Activated naive CD4-positive, alpha-beta T cell treated with anti-CD3 and anti-CD28 coated beads, Interleukin-2, amount 50 U/mL, for 24 hours (primary cell): ENCODE results near the gene CRB2.

Source experiments
- H3K27ac Mint-ChIP-seq: one replicate; pipeline ENCODE4 v1.8.0; 2021; ENCODE audit warnings: mild to moderate bottlenecking, mixed read lengths
- H3K27me3 Mint-ChIP-seq: one replicate; pipeline ENCODE4 v1.8.0; 2021; ENCODE audit warnings: mixed read lengths
- H3K36me3 Mint-ChIP-seq: one replicate; pipeline ENCODE4 v1.8.0; 2021; ENCODE audit warnings: mixed read lengths
- H3K4me1 Mint-ChIP-seq: one replicate; pipeline ENCODE4 v1.8.0; 2021; ENCODE audit warnings: mixed read lengths
- H3K4me3 Mint-ChIP-seq: one replicate; pipeline ENCODE4 v1.8.0; 2021; ENCODE audit warnings: mild to moderate bottlenecking, mixed read lengths
- H3K9me3 Mint-ChIP-seq: one replicate; pipeline ENCODE4 v1.8.0; 2021; ENCODE audit warnings: mixed read lengths

Gene CRB2

DNA sequence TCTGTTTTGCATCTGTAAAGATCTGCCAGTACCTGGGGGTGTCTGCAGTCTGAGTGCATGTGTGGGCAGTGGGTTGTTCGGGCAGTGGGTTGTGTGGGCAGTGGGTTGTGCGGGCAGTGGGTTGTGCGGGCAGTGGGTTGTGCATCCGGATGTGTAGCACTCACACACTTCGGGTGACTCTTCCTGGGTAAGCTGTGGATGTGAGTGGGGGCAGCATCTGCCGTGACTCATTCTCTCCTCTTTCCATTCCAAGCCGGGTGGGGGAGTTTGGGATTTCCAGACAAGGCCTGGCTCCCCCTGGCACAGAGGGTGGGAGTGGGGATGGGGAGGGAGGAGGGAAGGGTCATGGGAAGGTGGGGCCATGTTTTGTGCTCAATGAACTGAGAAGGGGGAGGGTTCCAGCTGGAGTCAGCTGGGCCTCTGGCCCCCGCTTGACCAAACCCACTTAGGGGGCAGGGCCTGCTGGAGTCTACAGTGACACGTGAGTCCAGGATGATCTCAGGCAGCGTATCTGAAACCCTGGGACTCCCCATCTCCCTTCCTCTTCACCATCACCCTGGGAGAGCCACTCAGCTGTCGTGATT, 8.3 kb downstream of the CRB2 start:
- Mint-ChIP-seq H3K27ac (no peak overlapping the region), H3K4me1 (peaks cover 17% of the 10 kb centered on the region), H3K4me3 (no peak overlapping the region), H3K27me3 (peaks cover 2% of the 10 kb centered on the region), H3K9me3 (no peaks in the 10 kb centered on the region), H3K36me3 (no peaks in the 10 kb centered on the region)

- Mint-ChIP-seq H3K9me3 (no peaks in the 10 kb centered on the region), H3K4me1 (peaks cover 9% of the 10 kb centered on the region), H3K27ac (no peak overlapping the region), H3K27me3 (peaks cover 6% of the 10 kb centered on the region), H3K36me3 (no peaks in the 10 kb centered on the region), H3K4me3 (no peak overlapping the region)
Measured at GRCh38 chr9:123365287-123365880, 9.4 kb downstream of the CRB2 start.

DNA sequence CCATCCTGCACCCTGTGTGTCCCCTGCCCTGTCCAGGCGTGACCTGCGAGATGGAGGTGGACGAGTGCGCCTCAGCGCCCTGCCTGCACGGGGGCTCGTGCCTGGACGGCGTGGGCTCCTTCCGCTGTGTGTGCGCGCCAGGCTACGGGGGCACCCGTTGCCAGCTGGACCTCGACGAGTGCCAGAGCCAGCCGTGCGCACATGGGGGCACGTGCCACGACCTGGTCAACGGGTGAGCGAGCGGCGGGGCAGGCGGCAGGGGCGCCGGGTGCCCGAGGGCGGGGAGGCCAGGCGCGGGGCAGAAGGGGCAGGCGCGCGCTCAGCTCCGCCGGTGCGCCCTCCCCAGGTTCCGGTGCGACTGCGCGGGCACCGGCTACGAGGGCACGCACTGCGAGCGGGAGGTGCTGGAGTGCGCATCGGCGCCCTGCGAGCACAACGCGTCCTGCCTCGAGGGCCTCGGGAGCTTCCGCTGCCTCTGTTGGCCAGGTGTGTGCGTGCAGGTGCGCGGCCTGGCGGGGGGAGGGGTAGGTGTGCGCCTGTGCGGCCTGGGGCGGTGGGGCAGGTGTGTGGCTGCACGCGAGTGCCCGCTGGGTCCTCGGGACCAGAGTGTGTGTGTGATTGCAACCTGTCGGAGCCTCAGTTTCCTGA, 10.0 kb downstream of the CRB2 start:
- Mint-ChIP-seq H3K9me3 (no peaks in the 10 kb centered on the region), H3K36me3 (no peaks in the 10 kb centered on the region), H3K27ac (no peak overlapping the region), H3K27me3 (peaks cover 6% of the 10 kb centered on the region), H3K4me1 (peaks cover 4% of the 10 kb centered on the region), H3K4me3 (no peak overlapping the region)

- Mint-ChIP-seq H3K4me3 (no peak overlapping the region), H3K4me1 (peaks cover 6% of the 10 kb centered on the region), H3K9me3 (no peaks in the 10 kb centered on the region), H3K27ac (no peak overlapping the region), H3K27me3 (peaks cover 18% of the 10 kb centered on the region), H3K36me3 (no peaks in the 10 kb centered on the region)
Measured at GRCh38 chr9:123368023-123368422, 12.0 kb downstream of the CRB2 start.

- Mint-ChIP-seq H3K27ac (no peak overlapping the region), H3K4me1 (peaks cover 6% of the 10 kb centered on the region), H3K4me3 (no peak overlapping the region), H3K36me3 (no peaks in the 10 kb centered on the region), H3K9me3 (no peaks in the 10 kb centered on the region), H3K27me3 (peaks cover 18% of the 10 kb centered on the region)
Measured at GRCh38 chr9:123368536-123369153, 12.6 kb downstream of the CRB2 start.

GRCh38 chr9:123369296-123369695, 13.3 kb downstream of the CRB2 start:
- H3K27me3 Mint-ChIP-seq = peaks cover 20% of the 10 kb centered on the region
- no peaks in the 10 kb centered on the region for H3K9me3 Mint-ChIP-seq
- no peaks in the 10 kb centered on the region for H3K36me3 Mint-ChIP-seq
- H3K4me1 Mint-ChIP-seq = peaks cover 6% of the 10 kb centered on the region
- H3K27ac Mint-ChIP-seq = no peak overlapping the region
- H3K4me3 Mint-ChIP-seq = no peak overlapping the region

- Mint-ChIP-seq H3K4me1 (peaks cover 9% of the 10 kb centered on the region), H3K4me3 (no peak overlapping the region), H3K27me3 (peaks cover 25% of the 10 kb centered on the region), H3K36me3 (no peaks in the 10 kb centered on the region), H3K9me3 (no peaks in the 10 kb centered on the region), H3K27ac (no peak overlapping the region)
Measured at GRCh38 chr9:123370108-123370507, 14.1 kb downstream of the CRB2 start.

- H3K27me3 Mint-ChIP-seq = peaks cover 26% of the 10 kb centered on the region
- peaks cover 13% of the 10 kb centered on the region for H3K4me1 Mint-ChIP-seq
- H3K4me3 Mint-ChIP-seq = no peak overlapping the region
- no peak overlapping the region for H3K27ac Mint-ChIP-seq
- no peaks in the 10 kb centered on the region for H3K9me3 Mint-ChIP-seq
- no peaks in the 10 kb centered on the region for H3K36me3 Mint-ChIP-seq
Measured at GRCh38 chr9:123370526-123371227, 14.7 kb downstream of the CRB2 start.

GRCh38 chr9:123371228-123371584, 15.2 kb downstream of the CRB2 start:
- H3K36me3 Mint-ChIP-seq = no peaks in the 10 kb centered on the region
- H3K27ac Mint-ChIP-seq = no peak overlapping the region
- peaks cover 13% of the 10 kb centered on the region for H3K4me1 Mint-ChIP-seq
- no peak overlapping the region for H3K4me3 Mint-ChIP-seq
- H3K9me3 Mint-ChIP-seq = no peaks in the 10 kb centered on the region
- peaks cover 26% of the 10 kb centered on the region for H3K27me3 Mint-ChIP-seq

- H3K9me3 Mint-ChIP-seq = no peaks in the 10 kb centered on the region
- H3K36me3 Mint-ChIP-seq = no peaks in the 10 kb centered on the region
- no peak overlapping the region for H3K4me3 Mint-ChIP-seq
- H3K4me1 Mint-ChIP-seq = peaks cover 13% of the 10 kb centered on the region
- no peak overlapping the region for H3K27ac Mint-ChIP-seq
- H3K27me3 Mint-ChIP-seq = peaks cover 28% of the 10 kb centered on the region
Measured at GRCh38 chr9:123371805-123372590, 16.0 kb downstream of the CRB2 start.

DNA sequence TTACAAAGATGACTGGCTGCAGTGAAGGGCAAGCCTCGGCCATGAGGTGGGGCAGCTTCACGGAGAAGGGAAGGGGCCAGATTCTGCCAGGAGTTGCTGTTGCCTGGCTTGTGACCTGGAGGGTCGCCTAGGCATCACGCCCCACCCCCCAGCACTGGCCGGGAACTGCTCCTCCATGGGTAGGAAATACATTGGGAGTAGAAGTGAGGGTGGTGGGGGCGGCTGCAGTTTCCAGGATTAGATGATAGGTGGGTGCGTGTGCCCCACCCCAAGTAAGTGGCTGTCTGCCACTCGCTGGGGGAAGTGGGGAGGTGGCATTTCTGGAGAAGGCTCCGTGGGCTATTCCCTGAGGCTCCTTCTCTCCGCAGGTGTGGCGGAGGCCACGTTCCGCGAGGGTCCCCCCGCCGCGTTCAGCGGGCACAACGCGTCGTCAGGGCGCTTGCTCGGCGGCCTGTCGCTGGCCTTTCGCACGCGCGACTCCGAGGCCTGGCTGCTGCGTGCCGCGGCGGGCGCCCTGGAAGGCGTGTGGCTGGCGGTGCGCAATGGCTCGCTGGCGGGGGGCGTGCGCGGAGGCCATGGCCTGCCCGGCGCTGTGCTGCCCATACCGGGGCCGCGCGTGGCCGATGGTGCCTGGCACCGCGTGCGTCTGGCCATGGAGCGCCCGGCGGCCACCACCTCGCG, 16.9 kb downstream of the CRB2 start:
- H3K4me1 Mint-ChIP-seq = peaks cover 13% of the 10 kb centered on the region
- no peak overlapping the region for H3K27ac Mint-ChIP-seq
- H3K36me3 Mint-ChIP-seq = no peaks in the 10 kb centered on the region
- H3K9me3 Mint-ChIP-seq = no peaks in the 10 kb centered on the region
- H3K27me3 Mint-ChIP-seq = peaks cover 28% of the 10 kb centered on the region
- H3K4me3 Mint-ChIP-seq = no peak overlapping the region

GRCh38 chr9:123373447-123373923, 17.5 kb downstream of the CRB2 start:
- Mint-ChIP-seq H3K4me1 (peaks cover 13% of the 10 kb centered on the region), H3K27me3 (peaks cover 28% of the 10 kb centered on the region), H3K27ac (no peak overlapping the region), H3K9me3 (no peaks in the 10 kb centered on the region), H3K36me3 (no peaks in the 10 kb centered on the region), H3K4me3 (no peak overlapping the region)

DNA sequence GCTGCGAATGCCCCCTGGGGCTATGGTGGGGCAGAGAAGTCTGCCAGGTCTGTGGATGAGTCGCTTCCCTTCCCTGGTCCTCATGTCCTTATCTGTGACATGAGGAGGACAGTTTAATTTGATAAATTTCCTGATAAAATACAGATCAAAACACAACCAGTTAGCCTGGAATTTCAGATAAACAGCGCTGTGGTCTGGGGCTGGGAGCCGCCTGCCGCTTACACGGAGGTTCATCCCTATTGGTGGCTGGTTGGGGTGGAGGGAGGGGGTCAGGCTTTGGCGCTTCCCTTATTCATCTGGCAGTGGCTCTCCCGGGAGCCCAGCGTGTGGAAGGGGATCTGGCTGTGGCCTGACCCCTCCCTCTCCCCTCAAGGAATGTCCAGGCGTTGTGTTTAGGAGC, 17.9 kb downstream of the CRB2 start:
- Mint-ChIP-seq H3K4me3 (no peak overlapping the region), H3K27ac (no peak overlapping the region), H3K36me3 (no peaks in the 10 kb centered on the region), H3K27me3 (peaks cover 28% of the 10 kb centered on the region), H3K9me3 (no peaks in the 10 kb centered on the region), H3K4me1 (peaks cover 13% of the 10 kb centered on the region)

DNA sequence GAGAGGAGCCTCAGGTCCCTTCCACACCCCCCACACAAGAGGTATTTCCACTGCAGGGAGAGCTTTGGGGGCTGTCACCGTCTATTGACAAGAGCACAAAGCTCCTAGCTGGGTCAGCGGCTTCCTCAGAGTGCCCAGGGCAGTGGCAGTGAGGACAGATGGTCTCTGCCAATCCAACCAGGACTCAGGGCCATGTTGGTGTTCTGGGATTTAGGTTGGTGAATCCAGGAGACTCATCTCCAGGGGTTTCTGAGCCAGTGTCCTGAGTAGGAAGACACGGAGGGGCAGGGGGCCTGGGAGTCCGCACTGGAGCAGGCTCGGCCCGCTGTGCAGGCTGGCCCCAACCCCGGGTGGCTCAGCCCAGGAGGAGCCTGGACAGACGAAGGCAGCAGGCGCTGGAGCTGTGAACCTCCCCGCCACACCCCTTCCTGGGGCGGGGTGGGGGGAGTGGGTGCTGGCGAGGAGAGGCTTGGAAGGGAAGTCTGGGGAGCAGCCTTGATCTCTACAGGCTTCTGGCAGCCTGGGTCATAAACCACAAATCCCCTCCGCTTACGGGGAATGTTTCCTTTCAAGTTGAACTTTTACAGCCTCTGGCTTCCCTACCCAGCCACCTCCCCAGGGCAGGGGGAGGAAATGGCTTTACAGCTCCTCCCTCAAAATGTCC, 19.6 kb downstream of the CRB2 start:
- Mint-ChIP-seq H3K36me3 (no peaks in the 10 kb centered on the region), H3K27me3 (peaks cover 22% of the 10 kb centered on the region), H3K27ac (no peak overlapping the region), H3K9me3 (no peaks in the 10 kb centered on the region), H3K4me3 (no peak overlapping the region), H3K4me1 (peaks cover 13% of the 10 kb centered on the region)
